ENCODE data around the gene ITGB2. TPM values are rescaled to one million over a fixed set of nuclear protein-coding genes. Genes with fewer than 3 reads are reported as not detected.

Gene ITGB2
- total and polyA plus RNA-seq, 12 donors, result 6.3 to 249 (median 98.9) TPM

DNA sequence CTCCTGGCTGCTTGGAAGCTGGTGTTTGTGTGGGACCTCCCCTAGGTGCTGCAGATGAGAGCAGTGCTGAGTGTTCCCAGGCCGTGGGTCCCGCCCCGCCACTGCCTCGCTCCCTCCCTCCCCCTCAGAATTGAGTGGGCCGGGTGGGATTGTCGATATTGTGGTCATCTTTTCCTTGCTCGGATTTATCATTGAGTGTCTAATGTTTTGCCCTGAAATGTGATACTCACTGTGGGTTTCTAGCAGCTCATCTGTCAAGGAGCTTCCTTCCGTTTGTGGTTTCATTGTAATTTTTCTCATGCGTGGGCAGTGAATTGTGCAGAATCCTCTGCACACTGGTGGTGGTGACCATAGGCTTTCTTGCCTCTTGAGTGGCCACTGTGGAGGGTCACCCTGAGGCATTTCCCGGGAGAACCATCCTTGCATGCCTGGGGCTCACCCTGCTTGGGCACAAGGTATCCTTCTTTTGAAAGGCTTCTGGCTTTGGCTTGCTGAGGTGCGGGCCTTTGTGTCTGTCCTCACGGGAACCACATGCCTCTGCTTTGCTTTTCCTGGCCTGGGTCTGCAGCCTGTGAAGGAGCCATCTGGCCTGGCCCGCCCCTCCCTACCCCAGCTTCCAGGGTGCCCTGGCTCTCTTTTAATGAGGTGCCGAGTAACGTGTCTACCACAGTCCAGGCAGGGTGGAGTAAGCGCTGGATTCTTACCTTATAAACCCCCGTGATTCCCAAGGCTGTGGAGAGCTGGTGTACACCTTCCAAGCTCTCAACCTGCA, 44.7 kb upstream of the ITGB2 start:
- Histone ChIP-seq H3K27ac (no peak overlapping the region), H3K36me3 (replicated peaks in 1 of 2) (peaks cover 0 to 5% of the 10 kb centered on the region in 2 donors), H3K4me3 (no peak overlapping the region), H3K27me3 (no peaks in the 10 kb centered on the region), H3K4me1 (replicated peaks in 1 of 2) (peaks cover 6 to 30% of the 10 kb centered on the region in 2 donors), H3K9me3 (replicated peaks in 1 of 3) (no peaks in the 10 kb centered on the region)
- no peak for DNase-seq
- 79 to 92% (median 85%) methylated on average over 12 to 17 of the region's 17 CpGs for WGBS, 4 donors
- TF ChIP-seq, protein P1, sequence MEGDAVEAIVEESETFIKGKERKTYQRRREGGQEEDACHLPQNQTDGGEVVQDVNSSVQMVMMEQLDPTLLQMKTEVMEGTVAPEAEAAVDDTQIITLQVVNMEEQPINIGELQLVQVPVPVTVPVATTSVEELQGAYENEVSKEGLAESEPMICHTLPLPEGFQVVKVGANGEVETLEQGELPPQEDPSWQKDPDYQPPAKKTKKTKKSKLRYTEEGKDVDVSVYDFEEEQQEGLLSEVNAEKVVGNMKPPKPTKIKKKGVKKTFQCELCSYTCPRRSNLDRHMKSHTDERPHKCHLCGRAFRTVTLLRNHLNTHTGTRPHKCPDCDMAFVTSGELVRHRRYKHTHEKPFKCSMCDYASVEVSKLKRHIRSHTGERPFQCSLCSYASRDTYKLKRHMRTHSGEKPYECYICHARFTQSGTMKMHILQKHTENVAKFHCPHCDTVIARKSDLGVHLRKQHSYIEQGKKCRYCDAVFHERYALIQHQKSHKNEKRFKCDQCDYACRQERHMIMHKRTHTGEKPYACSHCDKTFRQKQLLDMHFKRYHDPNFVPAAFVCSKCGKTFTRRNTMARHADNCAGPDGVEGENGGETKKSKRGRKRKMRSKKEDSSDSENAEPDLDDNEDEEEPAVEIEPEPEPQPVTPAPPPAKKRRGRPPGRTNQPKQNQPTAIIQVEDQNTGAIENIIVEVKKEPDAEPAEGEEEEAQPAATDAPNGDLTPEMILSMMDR (IDR thresholded peaks at IDR 0.05), result no peak
- TF ChIP-seq POLR2A (IDR thresholded peaks at IDR 0.05), result no peak
- intact Hi-C loops (cut with DNase I), result no loop called here

DNA sequence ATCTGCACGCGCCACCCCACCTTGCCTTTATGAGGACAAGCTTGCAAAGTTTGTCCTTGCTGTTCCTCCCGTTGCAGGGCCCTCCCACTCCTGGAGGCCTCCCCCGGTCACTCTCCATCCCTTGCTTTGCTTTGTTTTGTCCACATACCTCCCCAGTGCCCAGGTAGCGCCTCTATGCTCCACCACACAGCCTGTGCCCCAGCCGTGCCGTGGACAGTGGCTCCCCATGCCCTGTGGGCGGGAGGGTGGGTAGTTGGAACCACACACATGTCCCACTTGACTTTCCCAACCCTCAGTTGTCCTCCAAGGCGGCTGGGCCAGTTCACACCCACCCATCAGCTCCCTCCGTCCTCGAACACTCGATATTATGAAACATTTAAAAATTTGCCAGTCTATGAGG, 43.7 kb upstream of the ITGB2 start:
- H3K9me3 ChIP-seq (replicated peaks in 1 of 3), result no peaks in the 10 kb centered on the region
- intact Hi-C loops (cut with DNase I), result no loop called here
- H3K4me1 ChIP-seq (replicated peaks in 1 of 2), result peaks cover 7 to 26% of the 10 kb centered on the region in 2 donors
- TF ChIP-seq, protein P1 (IDR thresholded peaks at IDR 0.05), result no peak
- TF ChIP-seq POLR2A (IDR thresholded peaks at IDR 0.05), result no peak
- no peak for DNase-seq
- 94 to 96% (median 95%) methylated on average over 12 of the region's 12 CpGs for WGBS, 4 donors
- H3K36me3 ChIP-seq (replicated peaks in 1 of 2), result peaks cover 0 to 5% of the 10 kb centered on the region in 2 donors
- H3K27me3 ChIP-seq, result no peaks in the 10 kb centered on the region
- no peak overlapping the region for H3K4me3 ChIP-seq
- H3K27ac ChIP-seq, result no peak overlapping the region

DNA sequence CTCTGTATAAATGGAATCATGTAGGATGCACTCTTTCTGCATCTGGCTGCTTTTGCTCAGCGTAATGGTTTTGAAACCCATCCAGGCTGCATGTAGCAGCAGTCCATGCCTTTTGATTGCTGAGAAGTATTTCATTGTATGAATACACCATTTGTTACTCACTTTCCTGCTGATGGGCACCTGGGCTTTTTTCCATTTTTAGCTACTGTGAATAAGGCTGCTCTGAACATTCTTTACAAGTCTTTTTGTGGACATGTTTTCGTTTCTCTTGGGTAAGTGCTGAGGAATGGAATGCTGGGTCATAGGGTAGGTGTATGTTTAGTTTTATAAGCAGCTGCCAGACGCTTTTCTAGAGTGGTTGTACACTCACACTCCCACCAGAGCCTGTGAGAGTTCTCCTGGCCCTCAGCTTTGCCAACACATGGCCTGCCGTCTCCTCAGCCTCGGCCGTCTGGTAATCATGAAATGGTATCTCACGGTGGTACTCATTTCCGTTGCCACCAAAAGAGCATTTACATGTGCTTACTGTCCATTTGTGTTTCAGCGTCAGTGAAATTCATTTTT, 41.8 kb upstream of the ITGB2 start:
- 76 to 81% (median 78%) methylated on average over 9 of the region's 9 CpGs for WGBS, 4 donors
- Histone ChIP-seq H3K36me3 (replicated peaks in 1 of 2) (peaks cover 0 to 2% of the 10 kb centered on the region in 2 donors), H3K9me3 (replicated peaks in 1 of 3) (no peaks in the 10 kb centered on the region), H3K4me3 (no peak overlapping the region), H3K27me3 (no peaks in the 10 kb centered on the region), H3K27ac (peak overlapping the region in 1 of 5 donors; percentile 73), H3K4me1 (replicated peaks in 1 of 2) (peaks cover 14 to 35% of the 10 kb centered on the region in 2 donors)
- TF ChIP-seq POLR2A (IDR thresholded peaks at IDR 0.05), result no peak
- TF ChIP-seq, protein P1 (IDR thresholded peaks at IDR 0.05), result no peak
- no peak for DNase-seq
- intact Hi-C loops (cut with DNase I), result no loop called here

DNA sequence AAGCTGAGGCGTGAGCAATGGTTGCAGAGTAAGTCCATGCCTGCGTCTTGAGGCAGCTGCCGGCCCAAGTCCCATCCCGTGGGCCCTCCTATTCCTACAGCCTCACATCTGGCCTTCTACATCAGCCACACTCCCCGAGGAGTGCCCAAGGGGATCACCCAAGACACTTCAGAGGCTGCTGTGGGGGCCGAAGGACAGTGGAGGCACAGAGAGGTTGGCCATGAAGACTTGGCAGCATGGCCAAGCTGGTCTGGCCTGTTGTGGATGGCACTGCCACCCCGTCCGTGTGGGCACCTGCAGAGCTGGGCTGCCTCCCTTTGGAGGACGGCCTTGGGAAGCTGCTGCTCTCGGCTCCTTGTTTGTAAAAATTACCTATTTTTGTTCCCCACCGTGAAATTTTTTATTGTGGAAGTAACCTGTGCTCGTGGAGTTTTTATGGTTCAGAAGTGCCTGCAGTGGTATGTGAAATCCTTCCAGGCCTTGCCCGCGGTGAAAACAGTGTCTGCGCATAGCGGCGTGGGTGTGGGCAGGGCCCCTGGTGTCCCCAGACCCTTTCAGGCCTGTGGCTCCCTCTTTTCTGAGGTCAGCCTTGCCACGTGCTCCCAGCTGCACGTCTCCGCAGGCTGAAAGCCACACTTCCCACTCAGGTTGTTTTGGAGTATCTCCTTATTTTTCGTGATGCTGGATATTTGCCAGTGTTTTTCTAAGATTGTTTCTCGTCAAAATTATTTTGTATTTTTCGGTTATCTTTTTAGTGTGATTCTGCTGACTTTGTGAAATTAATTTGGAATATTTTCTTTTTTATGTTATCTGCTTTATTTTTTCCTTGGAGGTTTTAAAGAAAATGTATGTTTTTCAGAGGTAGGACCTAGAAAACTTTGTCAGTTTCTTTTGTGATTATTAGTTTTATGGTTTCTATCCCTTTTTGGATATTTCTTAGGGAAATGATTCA, 39.7 kb upstream of the ITGB2 start:
- intact Hi-C loops (cut with DNase I), result no loop called here
- no peaks in the 10 kb centered on the region for H3K36me3 ChIP-seq (replicated peaks in 1 of 2)
- no peaks in the 10 kb centered on the region for H3K27me3 ChIP-seq
- TF ChIP-seq POLR2A (IDR thresholded peaks at IDR 0.05), result no peak
- TF ChIP-seq, protein P1 (IDR thresholded peaks at IDR 0.05), result no peak
- H3K4me3 ChIP-seq, result no peak overlapping the region
- DNase-seq, result no peak
- peaks cover 14 to 23% of the 10 kb centered on the region in 2 donors for H3K4me1 ChIP-seq (replicated peaks in 1 of 2)
- WGBS, 4 donors, result 87 to 93% (median 92%) methylated on average over 22 to 23 of the region's 23 CpGs
- H3K9me3 ChIP-seq (replicated peaks in 1 of 3), result no peaks in the 10 kb centered on the region
- H3K27ac ChIP-seq, result peak overlapping the region in 2 of 5 donors; percentile 18 to 90
